Smooth muscle cell of the coronary artery (primary cell): ENCODE measurements around the gene CSKMT. TPM values are rescaled to one million over a fixed set of nuclear protein-coding genes. Genes with fewer than 3 reads are reported as not detected.

Source experiments
- total RNA-seq: library from RNA; depleted of rRNA; stranded (reverse); fragments of >200 nt; gene quantifications from 2 replicates; pipeline ENCODE4 v1.2.3, GENCODE V29; 2014; ENCODE audit warnings: low replicate concordance

CSKMT gene
- total RNA-seq = 7.4 TPM in 2 replicates

GRCh38 chr11:62665075-62665598, at the start of gene CSKMT, which contains the start of gene C11orf98:
TSS of gene CSKMT (plus strand) at chr11:62665312. CDS start at chr11:62665880, 568 bp downstream.
TSS of gene C11orf98 (minus strand) at chr11:62665210. CDS start at chr11:62665169, 41 bp downstream.

GRCh38 chr11:62621567-62622470, 43.3 kb upstream of the CSKMT start, which contains the start of gene B3GAT3:
TSS of gene B3GAT3 (minus strand) at chr11:62621986. CDS start at chr11:62621947, 39 bp downstream.

GRCh38 chr11:62645946-62646824, 18.9 kb upstream of the CSKMT start, which contains the start of gene GANAB:
TSS of gene GANAB (minus strand) at chr11:62646613. CDS start at chr11:62646599, 14 bp downstream.

GRCh38 chr11:62671608-62672389, 6.7 kb downstream of the CSKMT start, which contains the start of the genes LBHD1 and UQCC3:
TSS of gene LBHD1 (minus strand) at chr11:62672267. CDS start at chr11:62670031, 2,236 bp downstream.
TSS of gene UQCC3 (plus strand) at chr11:62671673. CDS start at chr11:62671746, 73 bp downstream.

GRCh38 chr11:62678770-62679696, 13.9 kb downstream of the CSKMT start, which contains the start of gene UBXN1:
TSS of gene UBXN1 (minus strand) at chr11:62679073. CDS start at chr11:62678923, 150 bp downstream.

GRCh38 chr11:62689421-62690183, 24.5 kb downstream of the CSKMT start, which contains the start of gene LRRN4CL:
TSS of gene LRRN4CL (minus strand) at chr11:62689530. CDS start at chr11:62688508, 1,022 bp downstream.

GRCh38 chr11:62707277-62707861, 42.3 kb downstream of the CSKMT start, which contains the start of the genes BSCL2 and GNG3:
TSS of gene BSCL2 (minus strand) at chr11:62707424. CDS start at chr11:62707195, 229 bp downstream.
TSS of gene GNG3 (plus strand) at chr11:62707676. CDS start at chr11:62708296, 620 bp downstream.

Other genes with a start within 250 kb of the CSKMT start
- gene SCGB1A1, start 246.3 kb upstream of the CSKMT start, total RNA-seq = not detected in 2 replicates
- 257 and 396 TPM in 2 replicates for gene AHNAK, start 118.5 kb upstream of the CSKMT start, total RNA-seq
- gene EEF1G, start 91.4 kb upstream of the CSKMT start, total RNA-seq = 1,294 and 1,609 TPM in 2 replicates
- gene TUT1, start 73.8 kb upstream of the CSKMT start, total RNA-seq = 5.4 and 6.5 TPM in 2 replicates
- 79.0 and 124 TPM in 2 replicates for gene MTA2, start 63.4 kb upstream of the CSKMT start, total RNA-seq
- 10.3 and 20.2 TPM in 2 replicates for gene EML3, start 52.5 kb upstream of the CSKMT start, total RNA-seq
- 6.7 and 8.4 TPM in 2 replicates for gene ROM1, start 52.1 kb upstream of the CSKMT start, total RNA-seq
- 17.2 and 20.3 TPM in 2 replicates for gene B3GAT3, start 43.3 kb upstream of the CSKMT start, total RNA-seq
- gene GANAB, start 18.7 kb upstream of the CSKMT start, total RNA-seq = 211 and 260 TPM in 2 replicates
- 12.4 and 15.0 TPM in 2 replicates for gene INTS5, start 12.0 kb upstream of the CSKMT start, total RNA-seq
- gene C11orf98, start 102 bp upstream of the CSKMT start, total RNA-seq = 7.3 and 54.1 TPM in 2 replicates
- gene UQCC3, start 6.4 kb downstream of the CSKMT start, total RNA-seq = 12.1 and 14.4 TPM in 2 replicates
- gene LBHD1, start 7.0 kb downstream of the CSKMT start, total RNA-seq = 0.82 and 2.4 TPM in 2 replicates
- gene UBXN1, start 13.8 kb downstream of the CSKMT start, total RNA-seq = 154 and 462 TPM in 2 replicates
- gene LRRN4CL, start 24.2 kb downstream of the CSKMT start, total RNA-seq = 0.45 and 17.7 TPM in 2 replicates
- 34.7 and 65.3 TPM in 2 replicates for gene BSCL2, start 42.1 kb downstream of the CSKMT start, total RNA-seq
- not detected in 2 replicates for gene GNG3, start 42.4 kb downstream of the CSKMT start, total RNA-seq
- 7.5 and 8.9 TPM in 2 replicates for gene HNRNPUL2, start 62.1 kb downstream of the CSKMT start, total RNA-seq
- 33.1 and 39.7 TPM in 2 replicates for gene TTC9C, start 63.2 kb downstream of the CSKMT start, total RNA-seq
- gene ZBTB3, start 88.8 kb downstream of the CSKMT start, total RNA-seq = 8.0 and 9.4 TPM in 2 replicates
- 93.8 and 114 TPM in 2 replicates for gene POLR2G, start 96.3 kb downstream of the CSKMT start, total RNA-seq
- gene TAF6L, start 106.1 kb downstream of the CSKMT start, total RNA-seq = 13.2 and 27.4 TPM in 2 replicates
- 19.2 and 22.9 TPM in 2 replicates for gene TMEM179B, start 122.1 kb downstream of the CSKMT start, total RNA-seq
- gene TMEM223, start 126.7 kb downstream of the CSKMT start, total RNA-seq = 4.6 and 14.6 TPM in 2 replicates
- gene NXF1, start 140.1 kb downstream of the CSKMT start, total RNA-seq = 12.1 and 24.9 TPM in 2 replicates
- 45.7 and 50.7 TPM in 2 replicates for gene STX5, start 166.7 kb downstream of the CSKMT start, total RNA-seq
- not detected in 2 replicates for gene TEX54, start 167.5 kb downstream of the CSKMT start, total RNA-seq
- 57.8 and 63.7 TPM in 2 replicates for gene WDR74, start 174.3 kb downstream of the CSKMT start, total RNA-seq
- 226 and 293 TPM in 2 replicates for gene SLC3A2, start 215.6 kb downstream of the CSKMT start, total RNA-seq